H9 (cell line): Measurements from ENCODE around the gene TRAF3. TPM values are rescaled to one million over a fixed set of nuclear protein-coding genes. Genes with fewer than 3 reads are reported as not detected.

Experiments
- DNase-seq: peaks from one replicate; pipeline ENCODE4 v3.0.0-alpha.2; 2017
- H2AFZ ChIP-seq: one replicate; pipeline ENCODE4 v1.6.1; 2013; ENCODE audit warnings: mild to moderate bottlenecking, low read length, control low read depth, moderate library complexity
- H2AK5ac ChIP-seq: 2 replicates; pipeline ENCODE4 v1.6.1; 2013; ENCODE audit warnings: low read length, control low read depth, mixed read lengths; ENCODE audit not compliant: insufficient read length
- H2BK120ac ChIP-seq: one replicate; pipeline ENCODE4 v1.6.1; 2013; ENCODE audit warnings: low read depth, mild to moderate bottlenecking, low read length, control low read depth, inconsistent platforms; ENCODE audit not compliant: poor library complexity, severe bottlenecking
- H2BK12ac ChIP-seq: 2 replicates; pipeline ENCODE4 v1.6.1; 2013; ENCODE audit warnings: low read length, control low read depth, mixed read lengths, low read depth; ENCODE audit not compliant: insufficient read length
- H2BK15ac ChIP-seq: 2 replicates; pipeline ENCODE4 v1.6.1; 2013; ENCODE audit warnings: low read depth, low read length, control low read depth
- H2BK20ac ChIP-seq: one replicate; pipeline ENCODE4 v1.6.1; 2013; ENCODE audit warnings: low read depth, mild to moderate bottlenecking, low read length, control low read depth, inconsistent platforms; ENCODE audit not compliant: poor library complexity, severe bottlenecking
- H2BK5ac ChIP-seq: 2 replicates; pipeline ENCODE4 v1.6.1; 2013; ENCODE audit warnings: low read length, control low read depth, mixed read lengths; ENCODE audit not compliant: insufficient read length
- H3K14ac ChIP-seq: 2 replicates; pipeline ENCODE4 v1.6.1; 2013; ENCODE audit warnings: low read length, control low read depth; ENCODE audit not compliant: insufficient read depth
- H3K18ac ChIP-seq: 2 replicates; pipeline ENCODE4 v1.6.1; 2013; ENCODE audit warnings: low read depth, mild to moderate bottlenecking, mixed read lengths, low read length, control low read depth; ENCODE audit not compliant: insufficient read length
- H3K23ac ChIP-seq: 2 replicates; pipeline ENCODE4 v1.6.1; 2013; ENCODE audit warnings: low read length, control low read depth, mixed read lengths, low read depth; ENCODE audit not compliant: insufficient read length
- H3K23me2 ChIP-seq: 2 replicates; pipeline ENCODE4 v1.6.1; 2013; ENCODE audit warnings: low read depth, mild to moderate bottlenecking, mixed read lengths, low read length, control low read depth; ENCODE audit not compliant: insufficient read length, poor library complexity, severe bottlenecking
- H3K27ac ChIP-seq: 2 replicates; pipeline ENCODE4 v1.5.1; 2013; ENCODE audit warnings: low read length, control low read depth, mixed read lengths, low read depth; ENCODE audit not compliant: insufficient read length
- H3K27me3 ChIP-seq: 2 replicates; pipeline ENCODE4 v1.6.1; 2013; ENCODE audit warnings: low read length, control low read depth, inconsistent platforms; ENCODE audit not compliant: insufficient read depth
- H3K4ac ChIP-seq: 2 replicates; pipeline ENCODE4 v1.6.1; 2013; ENCODE audit warnings: low read depth, mild to moderate bottlenecking, control low read depth, inconsistent platforms, low read length, moderate library complexity
- H3K4me1 ChIP-seq: 2 replicates; pipeline ENCODE4 v1.6.1; 2013; ENCODE audit warnings: low read length, control low read depth, inconsistent platforms; ENCODE audit not compliant: insufficient read depth
- H3K4me2 ChIP-seq: 2 replicates; pipeline ENCODE4 v1.6.1; 2013; ENCODE audit warnings: low read length, control low read depth, mixed read lengths; ENCODE audit not compliant: insufficient read length, insufficient read depth
- H3K56ac ChIP-seq: 2 replicates; pipeline ENCODE4 v1.6.1; 2013; ENCODE audit warnings: low read depth, mild to moderate bottlenecking, mixed read lengths, low read length, control low read depth; ENCODE audit not compliant: insufficient read length
- H3K79me1 ChIP-seq: 2 replicates; pipeline ENCODE4 v1.6.1; 2013; ENCODE audit warnings: low read depth, mild to moderate bottlenecking, moderate library complexity, low read length, control low read depth, inconsistent platforms; ENCODE audit not compliant: insufficient read depth, poor library complexity, severe bottlenecking
- H3K79me2 ChIP-seq: 2 replicates; pipeline ENCODE4 v1.6.1; 2013; ENCODE audit warnings: low read length, control low read depth, inconsistent platforms; ENCODE audit not compliant: insufficient read depth
- H3K9ac ChIP-seq: 2 replicates; pipeline ENCODE4 v1.6.1; 2013; ENCODE audit warnings: low read length, control low read depth, mixed read lengths; ENCODE audit not compliant: insufficient read length; ENCODE audit errors: extremely low read depth
- H3K9me3 ChIP-seq: one replicate; pipeline ENCODE4 v1.6.1; 2013; ENCODE audit warnings: low read depth, low read length, inconsistent platforms; ENCODE audit not compliant: control insufficient read depth
- H3T11ph ChIP-seq: one replicate; pipeline ENCODE4 v1.6.1; 2013; ENCODE audit warnings: mild to moderate bottlenecking, low read length, control low read depth, inconsistent platforms
- H4K20me1 ChIP-seq: one replicate; pipeline ENCODE4 v1.6.1; 2013; ENCODE audit not compliant: control insufficient read depth, insufficient read length, insufficient read depth
- H4K5ac ChIP-seq: 2 replicates; pipeline ENCODE4 v1.6.1; 2013; ENCODE audit warnings: low read depth, mild to moderate bottlenecking, mixed read lengths, low read length, control low read depth; ENCODE audit not compliant: insufficient read length
- H4K8ac ChIP-seq: replicated peaks from 2 replicates; pipeline ENCODE4 v1.6.1; 2013; ENCODE audit warnings: low read length, control low read depth, mixed read lengths, low read depth; ENCODE audit not compliant: insufficient read length
- H4K91ac ChIP-seq: 2 replicates; pipeline ENCODE4 v1.6.1; 2013; ENCODE audit warnings: low read depth, mild to moderate bottlenecking, moderate library complexity, mixed read lengths, low read length, control low read depth; ENCODE audit not compliant: insufficient read length
- H3K27ac Mint-ChIP-seq, 3 experiments: 2 replicates in 2 of 3; 3 replicates in 1 of 3; pipeline ENCODE4 v1.8.0; 2020 to 2021; ENCODE audit warnings: mixed read lengths in 3 of 3, mild to moderate bottlenecking in 1 of 3, moderate library complexity in 1 of 3
- H3K27me3 Mint-ChIP-seq: 2 replicates; pipeline ENCODE4 v1.8.0; 2021; ENCODE audit warnings: low read depth, mild to moderate bottlenecking, moderate library complexity, mixed read lengths
- H3K36me3 Mint-ChIP-seq, 3 experiments: 2 replicates in 2 of 3; 3 replicates in 1 of 3; pipeline ENCODE4 v1.8.0; 2020 to 2021; ENCODE audit warnings: low read depth in 3 of 3, mixed read lengths in 3 of 3; ENCODE audit not compliant: insufficient read depth in 1 of 3
- H3K4me1 Mint-ChIP-seq, 2 experiments: 2 replicates each; pipeline ENCODE4 v1.8.0; 2020; ENCODE audit warnings: mixed read lengths in 2 of 2
- H3K4me3 Mint-ChIP-seq, 2 experiments: 2 replicates in 1 of 2; 3 replicates in 1 of 2; pipeline ENCODE4 v1.8.0; 2020 to 2021; ENCODE audit warnings: mild to moderate bottlenecking in 2 of 2, mixed read lengths in 2 of 2, moderate library complexity in 1 of 2
- H3K9me3 Mint-ChIP-seq, 2 experiments: 2 replicates in 1 of 2; 3 replicates in 1 of 2; pipeline ENCODE4 v1.8.0; 2020; ENCODE audit warnings: mild to moderate bottlenecking in 2 of 2, mixed read lengths in 2 of 2, moderate library complexity in 1 of 2
- WGBS: extraction: QIAGEN DNeasy Blood & Tissue Kit; methylation state at CpG from one replicate; pipeline ENCODE4 v1.1.7; 2013; ENCODE audit warnings: missing lambda C conversion rate, low lambda C conversion rate, mixed read lengths; ENCODE audit not compliant: insufficient read length; ENCODE audit errors: extremely low coverage; 5-methylcytosine and 5-hydroxymethylcytosine counted together
- total RNA-seq: library from RNA; stranded (reverse); gene quantifications from 2 replicates; pipeline ENCODE4 v1.2.1, GENCODE V29; 2021
- TF ChIP-seq, protein P1 (sequence below): fragments of 200-600 bp; sonication (generic); conservative IDR thresholded peaks from 3 replicates; pipeline ENCODE4 v1.8.0; 2021; ENCODE audit warnings: antibody characterized with exemption, mild to moderate bottlenecking

The TRAF3 gene
- total RNA-seq, 1 experiment from 2014 or later, result 9.6 TPM

DNA sequence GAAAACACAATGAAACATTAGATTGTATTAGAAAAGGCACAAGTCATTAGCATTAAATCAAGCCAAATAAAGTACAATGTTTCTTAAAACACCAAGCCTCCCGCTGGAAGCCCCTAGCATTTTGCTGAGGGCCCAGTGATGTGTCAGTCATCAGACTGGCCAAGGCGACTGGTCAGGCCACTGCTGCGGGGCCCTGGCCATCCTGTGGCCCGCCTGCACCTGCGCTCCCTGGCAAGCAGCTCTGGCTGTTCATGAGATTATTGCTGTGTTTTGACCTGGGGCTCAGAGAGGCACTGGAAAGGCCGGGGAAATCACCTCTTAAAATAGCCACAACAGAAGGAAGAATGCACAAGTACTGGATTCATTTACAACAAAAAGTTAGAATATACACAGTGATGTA lies 121.0 kb downstream of the TRAF3 start:
- Mint-ChIP-seq H3K27ac (no peak overlapping the region), H3K4me1 (peaks cover 2 to 4% of the 10 kb centered on the region in 2 experiments; a peak in 3 of 4 replicates), H3K36me3 (peaks cover 0 to 3% (median 2%) of the 10 kb centered on the region in 3 experiments; a peak in 6 of 7 replicates), H3K4me3 (no peak overlapping the region), H3K27me3 (no peaks in the 10 kb centered on the region; the same call in 1 of the 2 replicates), H3K9me3 (no peaks in the 10 kb centered on the region)
- WGBS, result no CpG with 5 or more reads among the region's 6 CpGs
- Histone ChIP-seq H3K79me2 (no peaks in the 10 kb centered on the region), H3K23ac (no peak overlapping the region), H3K27ac (no peak overlapping the region), H2BK5ac (no peak overlapping the region), H2BK20ac (no peak overlapping the region), H3K9ac (no peak overlapping the region), H2AK5ac (no peak overlapping the region), H3K4me1 (no peaks in the 10 kb centered on the region), H3K9me3 (no peaks in the 10 kb centered on the region), H3K56ac (no peak overlapping the region), H4K91ac (no peak overlapping the region), H2AFZ (no peak overlapping the region), H3K27me3 (no peaks in the 10 kb centered on the region), H4K8ac (no peak overlapping the region), H2BK120ac (no peak overlapping the region), H3K14ac (no peak overlapping the region), H3K79me1 (no peaks in the 10 kb centered on the region), H3K23me2 (no peaks in the 10 kb centered on the region), H4K5ac (no peak overlapping the region), H3K18ac (no peak overlapping the region), H3K4ac (no peak overlapping the region), H3T11ph (no peak overlapping the region), H4K20me1 (no peaks in the 10 kb centered on the region), H3K4me2 (no peak overlapping the region), H2BK12ac (no peak overlapping the region), H2BK15ac (no peak overlapping the region)
- DNase-seq, result no peak
- TF ChIP-seq, protein P1, sequence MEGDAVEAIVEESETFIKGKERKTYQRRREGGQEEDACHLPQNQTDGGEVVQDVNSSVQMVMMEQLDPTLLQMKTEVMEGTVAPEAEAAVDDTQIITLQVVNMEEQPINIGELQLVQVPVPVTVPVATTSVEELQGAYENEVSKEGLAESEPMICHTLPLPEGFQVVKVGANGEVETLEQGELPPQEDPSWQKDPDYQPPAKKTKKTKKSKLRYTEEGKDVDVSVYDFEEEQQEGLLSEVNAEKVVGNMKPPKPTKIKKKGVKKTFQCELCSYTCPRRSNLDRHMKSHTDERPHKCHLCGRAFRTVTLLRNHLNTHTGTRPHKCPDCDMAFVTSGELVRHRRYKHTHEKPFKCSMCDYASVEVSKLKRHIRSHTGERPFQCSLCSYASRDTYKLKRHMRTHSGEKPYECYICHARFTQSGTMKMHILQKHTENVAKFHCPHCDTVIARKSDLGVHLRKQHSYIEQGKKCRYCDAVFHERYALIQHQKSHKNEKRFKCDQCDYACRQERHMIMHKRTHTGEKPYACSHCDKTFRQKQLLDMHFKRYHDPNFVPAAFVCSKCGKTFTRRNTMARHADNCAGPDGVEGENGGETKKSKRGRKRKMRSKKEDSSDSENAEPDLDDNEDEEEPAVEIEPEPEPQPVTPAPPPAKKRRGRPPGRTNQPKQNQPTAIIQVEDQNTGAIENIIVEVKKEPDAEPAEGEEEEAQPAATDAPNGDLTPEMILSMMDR, result no peak
